ENCODE results near the gene PARP12.

PARP12 gene

DNA sequence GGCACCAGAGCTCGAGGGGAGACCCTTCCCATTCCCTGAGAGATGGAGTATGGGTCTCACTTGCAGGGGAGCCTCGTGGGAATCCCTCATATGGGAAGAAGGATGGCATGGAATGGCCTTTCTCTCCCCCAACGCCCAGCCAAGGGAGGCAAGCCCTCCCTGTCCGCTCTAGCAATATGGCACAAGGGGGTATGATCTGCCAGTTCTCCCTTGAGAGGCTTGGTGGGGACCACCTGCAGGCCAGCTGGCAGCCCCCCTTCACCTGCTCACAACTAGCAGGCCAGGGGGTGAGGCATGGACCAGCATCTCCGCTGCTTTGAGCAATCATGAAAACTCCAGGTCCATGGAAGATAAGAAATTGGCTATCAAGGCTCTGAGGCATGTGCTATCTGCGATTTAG is 70.8 kb downstream of the PARP12 start:
- DNase-seq (ENCODE audit: low read depth) = no peak

DNA sequence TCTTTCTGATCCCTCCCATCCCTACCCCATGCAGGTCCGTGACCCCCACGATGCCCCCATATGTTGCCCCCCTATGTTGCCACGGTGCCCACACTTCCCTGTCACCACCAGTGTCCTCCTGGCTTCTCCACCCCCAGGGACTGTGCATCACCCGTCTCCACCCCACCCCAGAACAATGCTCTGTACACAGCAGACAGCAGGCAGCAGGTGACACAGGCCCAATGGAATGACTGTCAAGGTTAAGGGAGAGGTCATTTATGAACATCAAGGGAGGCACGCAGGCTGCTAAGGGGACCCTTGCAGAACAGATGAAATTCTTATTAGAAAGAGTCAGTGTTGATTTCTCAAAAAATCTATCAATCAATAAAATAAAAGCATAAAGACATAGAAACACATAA is 71.5 kb downstream of the PARP12 start:
- DNase-seq (ENCODE audit: low read depth) = no peak

DNA sequence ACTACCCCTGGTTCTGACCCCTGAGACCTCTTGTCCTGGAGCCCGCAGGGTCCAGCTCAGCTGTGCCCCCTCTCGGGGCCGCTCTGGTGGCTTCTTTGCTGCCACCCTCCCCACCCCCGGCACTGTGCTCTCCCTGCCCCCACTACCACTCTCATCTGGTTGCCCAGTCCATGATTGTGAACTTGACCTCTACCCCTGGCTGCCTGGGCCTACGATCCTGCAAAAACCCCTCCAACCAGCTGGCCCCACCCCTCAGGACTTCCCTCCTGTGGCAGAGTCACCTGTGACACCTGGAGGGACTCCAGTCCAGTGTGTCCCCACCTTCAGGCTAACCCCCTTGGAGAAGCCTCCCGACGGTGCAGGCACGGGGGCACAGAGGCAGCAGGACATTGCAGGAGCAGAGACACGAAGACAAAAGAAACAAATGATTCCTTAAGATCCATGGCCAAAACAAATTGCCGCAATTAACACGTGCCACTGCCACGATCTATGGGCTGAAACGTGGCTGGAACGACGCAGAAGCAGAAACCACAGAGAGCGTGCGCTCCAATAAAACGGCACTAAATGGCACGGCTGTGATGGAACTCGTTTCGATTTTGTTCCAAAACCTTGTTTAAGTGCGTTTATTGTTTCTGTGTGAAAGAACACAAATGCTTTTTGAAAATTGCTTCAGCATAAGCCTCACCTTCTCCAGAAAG is 72.0 kb downstream of the PARP12 start:
- no peak for DNase-seq (ENCODE audit: low read depth)

DNA sequence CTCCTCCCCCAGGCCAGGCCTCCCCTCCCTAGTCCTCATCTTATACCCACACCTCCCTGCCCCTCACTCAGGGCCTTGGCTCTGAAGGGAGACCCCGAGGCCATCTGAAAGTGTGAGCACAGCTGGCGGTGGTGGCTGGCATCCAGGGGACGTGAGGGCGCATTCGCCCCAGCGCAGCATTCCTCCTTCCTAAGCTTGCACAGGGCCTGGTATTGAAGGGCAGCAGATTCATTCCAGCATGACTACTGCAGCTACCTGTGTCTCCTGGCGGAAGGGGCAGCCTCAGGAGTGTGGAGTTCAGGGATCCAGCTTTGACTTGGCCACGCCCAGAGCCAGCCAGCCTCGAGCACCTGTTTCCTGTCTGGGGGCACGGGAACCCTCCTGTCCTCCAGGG is 72.6 kb downstream of the PARP12 start:
- DNase-seq (ENCODE audit: low read depth) = no peak

DNA sequence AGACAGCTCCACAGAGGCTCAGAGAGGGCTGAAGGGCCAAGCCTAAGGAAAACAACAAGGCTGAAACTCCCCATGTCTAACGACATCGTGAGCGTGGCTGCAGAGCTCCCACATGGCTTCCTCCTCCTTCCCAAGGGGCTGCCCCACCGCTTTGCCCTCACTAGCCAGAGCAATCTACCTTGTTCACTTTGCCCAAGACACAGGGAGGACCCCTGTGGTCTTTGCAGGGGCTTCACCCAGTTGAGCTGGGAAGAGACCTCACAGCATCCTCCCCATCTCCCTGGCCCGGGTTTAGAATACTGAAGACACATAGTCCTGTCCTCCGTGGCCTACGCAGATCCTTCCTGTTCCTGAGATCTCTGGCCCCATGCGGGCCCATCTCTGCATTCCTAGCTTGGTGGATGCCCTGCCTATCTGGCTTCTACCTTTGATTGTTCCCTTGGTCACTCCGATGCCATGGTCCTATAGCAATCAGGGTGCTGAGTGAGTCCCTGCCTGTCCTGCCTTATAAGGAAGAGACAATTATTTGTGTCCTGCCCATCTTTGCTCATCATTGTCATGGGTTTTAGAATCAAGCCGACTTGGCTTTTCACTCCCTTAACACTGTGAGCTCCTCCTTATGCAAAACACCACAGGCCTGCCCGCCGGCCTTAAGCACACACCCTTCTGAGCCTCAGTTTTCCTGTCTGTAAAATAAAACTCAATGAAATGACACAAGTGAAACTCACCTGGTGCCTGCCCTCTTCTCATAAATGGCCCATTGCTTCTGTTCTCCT is 73.2 kb downstream of the PARP12 start:
- DNase-seq (ENCODE audit: low read depth) = no peak

DNA sequence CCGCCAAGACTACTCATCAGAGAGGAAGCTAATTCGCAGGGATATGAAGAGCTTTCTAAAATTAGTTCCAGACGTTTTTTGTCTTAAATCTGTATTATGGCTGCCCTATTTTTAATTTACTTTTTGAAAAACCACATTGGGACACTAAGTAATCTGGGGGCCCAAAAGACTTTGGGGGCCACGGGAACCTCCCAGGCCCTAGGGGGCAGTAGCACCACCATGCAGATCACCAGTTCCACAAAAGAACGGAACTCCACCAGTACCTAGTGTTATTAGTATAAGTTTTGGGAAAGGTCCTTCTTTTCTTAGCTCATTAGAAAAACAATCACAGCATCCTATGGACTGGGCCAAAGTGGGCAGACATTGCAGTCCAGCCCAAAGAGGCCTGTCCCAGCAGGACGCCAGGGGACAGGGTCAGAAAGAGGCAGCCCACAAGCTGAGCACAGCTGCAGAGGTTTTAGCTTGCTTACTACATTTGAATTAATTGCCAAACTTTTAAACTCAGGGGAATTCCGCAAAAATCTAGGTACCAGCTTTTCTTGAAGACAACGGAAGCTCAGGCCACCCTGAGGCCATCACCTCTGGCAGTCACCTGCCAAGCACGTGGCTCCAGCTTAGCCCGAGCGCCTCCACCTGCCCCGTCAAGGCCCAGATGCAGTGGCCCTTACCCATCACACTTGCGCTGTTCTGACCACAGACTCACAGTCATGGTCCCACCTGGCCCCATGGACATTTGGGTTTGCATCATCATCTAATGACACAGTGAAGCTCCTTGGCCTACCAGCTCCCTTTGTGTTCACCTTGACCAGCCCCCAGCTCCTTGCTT is 74.8 kb downstream of the PARP12 start:
- DNase-seq (ENCODE audit: low read depth) = no peak

- DNase-seq (ENCODE audit: low read depth) = no peak
These were observed 76.9 kb downstream of the PARP12 start for GRCh38 chr7:139985811-139986210.

DNA sequence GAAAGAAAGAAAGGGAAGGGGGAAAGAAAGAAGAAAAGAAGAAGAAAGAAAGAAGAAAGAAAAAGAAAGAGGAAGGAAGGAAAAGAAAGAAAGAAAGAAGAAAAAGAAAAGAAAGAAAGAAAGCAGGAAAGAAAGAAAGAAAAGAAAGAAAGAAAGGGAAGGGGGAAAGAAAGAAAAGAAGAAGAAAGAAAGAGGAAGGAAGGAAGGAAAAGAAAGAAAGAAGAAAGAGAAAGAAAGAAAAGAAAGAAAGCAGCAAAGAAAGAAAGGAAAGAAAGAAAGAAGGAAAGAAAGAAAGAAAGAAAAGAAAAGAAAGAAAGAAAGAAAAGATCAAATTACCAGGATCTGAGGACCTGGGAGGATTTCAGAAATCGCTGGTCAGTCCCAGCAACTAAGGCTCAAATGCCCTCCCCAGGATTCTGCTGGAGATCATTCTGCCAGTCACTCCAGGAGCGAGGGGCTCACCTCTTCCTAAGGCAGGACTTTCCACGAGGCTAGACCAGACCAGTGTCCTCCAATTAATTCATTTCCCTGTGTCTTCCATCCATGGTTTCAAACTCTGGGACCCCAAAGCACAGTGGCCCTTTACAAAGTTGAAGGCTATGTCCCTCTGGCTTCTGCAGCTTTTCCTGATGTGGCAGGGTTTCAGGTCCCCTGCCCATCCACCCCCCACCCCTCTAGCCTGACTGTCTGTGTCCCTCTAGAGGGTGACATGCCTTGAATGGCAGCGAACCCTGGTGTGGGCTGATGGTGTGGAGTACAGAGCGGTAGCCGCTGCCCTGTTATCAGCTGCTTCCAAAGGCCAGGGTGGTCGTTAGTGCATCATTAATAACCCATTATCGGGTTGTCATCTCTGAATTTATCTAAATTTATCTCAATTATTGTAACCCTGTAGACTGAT is 77.9 kb downstream of the PARP12 start:
- DNase-seq (ENCODE audit: low read depth) = no peak

- DNase-seq (ENCODE audit: low read depth) = no peak
These were observed 79.5 kb downstream of the PARP12 start for GRCh38 chr7:139982927-139983920.

DNA sequence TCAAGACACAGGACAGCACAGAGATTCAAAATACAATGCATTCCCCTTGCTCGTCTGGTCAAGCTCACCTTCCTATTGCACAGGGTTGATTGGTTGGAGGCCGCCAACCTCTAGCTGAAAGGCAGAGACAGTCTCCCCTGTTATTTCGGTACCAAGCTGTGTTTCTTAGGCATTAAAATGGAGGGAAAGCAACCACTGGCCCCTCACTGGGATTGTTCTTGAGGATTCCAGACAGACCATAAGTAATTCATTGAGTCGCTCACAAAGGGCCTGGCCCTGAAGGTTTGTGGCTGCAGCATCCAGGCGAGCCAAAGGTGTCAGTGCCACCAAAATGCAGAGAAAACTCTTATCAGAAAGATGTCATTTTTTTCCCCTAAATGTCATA is 81.2 kb downstream of the PARP12 start:
- no peak for DNase-seq (ENCODE audit: low read depth)

DNA sequence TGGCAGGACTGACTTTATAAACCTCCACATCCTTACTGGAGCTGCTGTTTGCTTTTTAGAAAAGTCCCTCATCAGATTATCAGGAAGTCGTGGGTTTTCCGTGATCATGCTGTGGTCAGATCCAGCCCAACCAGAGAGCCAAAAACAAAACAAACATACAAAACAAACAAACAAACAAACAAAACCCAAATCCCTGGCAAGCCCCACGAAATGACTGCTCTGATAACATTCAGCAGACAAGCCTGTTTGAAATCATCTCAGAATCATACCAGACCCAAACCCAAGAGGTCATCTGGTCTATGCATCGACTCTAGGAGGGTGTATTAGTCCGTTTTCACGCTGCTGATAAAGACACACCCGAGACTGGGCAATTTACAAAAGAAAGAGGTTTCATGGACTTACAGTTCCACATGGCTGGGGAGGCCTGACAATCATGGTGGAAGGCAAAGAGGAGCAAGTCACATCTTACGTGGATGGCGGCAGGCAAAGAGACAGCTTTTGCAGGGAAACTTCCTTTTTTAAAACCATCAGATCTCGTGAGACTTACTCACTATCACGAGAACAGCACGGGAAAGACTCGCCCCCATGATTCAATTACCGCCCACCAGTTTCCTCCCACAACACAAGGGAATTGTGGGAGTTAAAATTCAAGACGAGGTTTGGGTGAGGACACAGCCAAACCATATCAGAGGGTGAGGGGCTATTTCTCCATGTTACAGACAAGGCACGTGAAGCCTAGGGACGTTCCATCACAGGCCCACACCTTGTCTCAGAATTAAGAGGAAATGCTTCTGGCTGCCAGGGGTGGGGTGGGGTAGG is 85.7 kb downstream of the PARP12 start:
- DNase-seq (ENCODE audit: low read depth) = no peak

DNA sequence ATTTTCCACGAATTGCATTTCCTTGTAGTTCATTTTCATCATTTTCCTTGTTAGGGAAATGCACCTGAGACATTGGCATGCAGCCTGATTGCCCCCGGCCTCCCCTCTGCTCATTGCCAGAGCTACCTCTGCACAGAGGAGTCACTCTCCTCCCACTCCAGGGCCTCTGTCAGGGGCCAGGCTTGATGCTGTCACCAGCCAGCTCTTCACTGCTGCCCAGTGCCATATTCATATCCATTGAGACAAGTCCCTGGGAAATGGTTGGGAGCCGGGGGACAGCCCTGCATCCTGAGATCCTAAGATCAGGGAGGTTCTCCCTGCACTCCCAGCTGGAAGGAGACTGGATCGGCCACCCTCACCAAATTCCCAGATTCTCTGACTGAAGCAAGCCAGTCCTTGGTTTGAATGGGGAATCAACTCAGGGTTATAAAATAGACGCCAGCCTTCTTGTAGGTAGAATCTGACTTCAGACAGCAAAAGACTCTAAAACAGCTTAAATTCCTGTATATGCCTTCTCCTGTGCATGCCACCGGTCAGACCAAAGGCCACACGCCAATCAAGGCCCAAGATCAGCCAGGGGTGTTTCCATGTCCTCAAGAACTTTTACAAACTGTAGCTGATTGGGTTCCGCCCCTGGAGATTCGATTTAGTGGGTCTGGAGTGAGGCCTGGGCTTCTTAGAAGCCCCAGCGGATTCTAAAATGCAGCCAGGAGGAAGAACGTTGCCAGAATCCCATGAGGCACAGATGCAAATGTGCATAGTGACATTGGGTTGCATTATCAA is 86.5 kb downstream of the PARP12 start:
- DNase-seq (ENCODE audit: low read depth) = no peak

GRCh38 chr7:139974179-139974811 is 88.5 kb downstream of the PARP12 start:
- no peak for DNase-seq (ENCODE audit: low read depth)

Data from GM04503 (cell line).